ENCODE measurements around the gene ZDHHC1. TPM values are rescaled to one million over a fixed set of nuclear protein-coding genes. Genes with fewer than 3 reads are reported as not detected.
A peak's percentile ranks its signal among the peaks of the same experiment; 100 is the strongest.

The ZDHHC1 gene
- total RNA-seq, 1 experiment from 2014 or later, result 1.0 TPM

- no peak overlapping the region for H3K4me3 ChIP-seq (ENCODE audit: low read depth, low read length)
Observed at GRCh38 chr16:67432506-67432890, 16.2 kb upstream of the ZDHHC1 start.

GRCh38 chr16:67431775-67432505 lies 15.7 kb upstream of the ZDHHC1 start:
- TF ChIP-seq CTCF (IDR thresholded peaks at IDR 0.05; ENCODE audit: insufficient read depth in 1 of 2, low read depth in 1 of 2, low read length in 1 of 2, severe bottlenecking in 1 of 2, unreplicated experiment in 1 of 2), result no peak
- no peaks in the 10 kb centered on the region for H3K27me3 Mint-ChIP-seq (ENCODE audit: insufficient read depth, unreplicated experiment)
- ChIA-PET CTCF (interaction anchor here (0.6 to 1.5 kb wide), 5 partner anchors 16 to 185 kb away, joined by 3 to 6 read pairs (median 4); no protein-coding TSS in a partner anchor), POLR2A (interaction anchor here (0.6 to 0.7 kb wide), 5 partner anchors 8 to 166 kb away, joined by 3 to 14 read pairs (median 3); no protein-coding TSS in a partner anchor)
- peaks cover 10% of the 10 kb centered on the region for H3K4me1 Mint-ChIP-seq (ENCODE audit: low read depth, unreplicated experiment)
- Histone ChIP-seq H3K27me3 (replicated peaks; ENCODE audit: control insufficient read depth, insufficient read depth, low read length) (no peaks in the 10 kb centered on the region), H3K9me3 (no peaks in the 10 kb centered on the region), H3K36me3 (ENCODE audit: control insufficient read depth, insufficient read depth, low read length) (no peaks in the 10 kb centered on the region), H3K4me1 (peaks cover 19% of the 10 kb centered on the region), H3K4me3 (ENCODE audit: low read depth, low read length) (peak overlapping the region; percentile 56)
- H3K9me3 Mint-ChIP-seq (ENCODE audit: unreplicated experiment), result no peaks in the 10 kb centered on the region
- BruUV-seq (replicated peaks), result no TSS peak
- no peak overlapping the region for H3K27ac Mint-ChIP-seq (ENCODE audit: unreplicated experiment)
- peaks cover 7% of the 10 kb centered on the region for H3K36me3 Mint-ChIP-seq (ENCODE audit: insufficient read depth, unreplicated experiment)
- peak overlapping the region; percentile 91 for H3K4me3 Mint-ChIP-seq (ENCODE audit: unreplicated experiment)
- intact Hi-C loops (cut with micrococcal nuclease; ENCODE audit: unreplicated experiment), result loop anchor here (1.0 to 5.0 kb wide), 2 partner anchors 28 to 50 kb away; partner anchors contain the start of genes AGRP and ATP6V0D1
- DNase-seq, result no peak

More at GRCh38 chr16:67432506-67432890, 16.2 kb upstream of the ZDHHC1 start:
- intact Hi-C loops (cut with micrococcal nuclease; ENCODE audit: unreplicated experiment), result loop anchor here (5.0 kb wide), 1 partner anchor 50 kb away; the partner anchor contains the start of genes AGRP and ATP6V0D1
- no peak for DNase-seq
- Mint-ChIP-seq H3K9me3 (ENCODE audit: unreplicated experiment) (no peaks in the 10 kb centered on the region), H3K36me3 (ENCODE audit: insufficient read depth, unreplicated experiment) (peaks cover 6% of the 10 kb centered on the region), H3K27ac (ENCODE audit: unreplicated experiment) (no peak overlapping the region), H3K27me3 (ENCODE audit: insufficient read depth, unreplicated experiment) (no peaks in the 10 kb centered on the region), H3K4me1 (ENCODE audit: low read depth, unreplicated experiment) (peaks cover 6% of the 10 kb centered on the region), H3K4me3 (ENCODE audit: unreplicated experiment) (no peak overlapping the region)
- Histone ChIP-seq H3K9me3 (no peaks in the 10 kb centered on the region), H3K36me3 (ENCODE audit: control insufficient read depth, insufficient read depth, low read length) (no peaks in the 10 kb centered on the region), H3K27me3 (replicated peaks; ENCODE audit: control insufficient read depth, insufficient read depth, low read length) (no peaks in the 10 kb centered on the region), H3K4me1 (peaks cover 19% of the 10 kb centered on the region)
- BruUV-seq (replicated peaks), result TSS peak; percentile 31
- CTCF ChIA-PET, result no interaction called here
- no peak for TF ChIP-seq CTCF (IDR thresholded peaks at IDR 0.05; ENCODE audit: insufficient read depth in 1 of 2, low read depth in 1 of 2, low read length in 1 of 2, severe bottlenecking in 1 of 2, unreplicated experiment in 1 of 2)
- POLR2A ChIA-PET, result interaction anchor here (0.6 kb wide), 1 partner anchor 8 kb away, joined by 3 read pairs; no protein-coding TSS in a partner anchor

DNA sequence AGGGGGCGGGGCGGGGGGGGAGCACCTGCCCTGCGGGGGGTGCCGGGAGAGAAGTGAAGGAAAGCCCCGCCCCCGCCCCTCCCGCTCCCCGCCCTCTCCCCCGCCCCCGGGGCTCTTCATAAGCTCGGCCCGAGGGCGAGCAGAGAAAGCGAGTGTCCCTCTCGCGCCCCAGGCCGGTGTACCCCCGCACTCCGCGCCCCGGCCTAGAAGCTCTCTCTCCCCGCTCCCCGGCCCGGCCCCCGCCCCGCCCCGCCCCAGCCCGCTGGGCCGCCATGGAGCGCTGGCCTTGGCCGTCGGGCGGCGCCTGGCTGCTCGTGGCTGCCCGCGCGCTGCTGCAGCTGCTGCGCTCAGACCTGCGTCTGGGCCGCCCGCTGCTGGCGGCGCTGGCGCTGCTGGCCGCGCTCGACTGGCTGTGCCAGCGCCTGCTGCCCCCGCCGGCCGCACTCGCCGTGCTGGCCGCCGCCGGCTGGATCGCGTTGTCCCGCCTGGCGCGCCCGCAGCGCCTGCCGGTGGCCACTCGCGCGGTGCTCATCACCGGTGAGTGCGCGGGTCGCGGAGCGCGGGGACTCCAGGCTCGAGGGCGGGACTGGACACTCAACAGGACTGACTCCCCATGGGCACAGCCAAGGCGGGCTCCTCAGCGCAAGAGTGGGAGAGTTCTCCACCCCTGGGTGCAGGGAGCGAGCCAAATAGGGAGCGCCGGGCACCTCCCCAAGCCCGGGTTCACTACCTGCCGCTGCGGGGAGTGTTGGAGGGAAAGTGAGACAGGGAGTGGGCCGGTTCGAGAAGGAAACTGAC lies 14.9 kb upstream of the ZDHHC1 start, which contains the start of gene HSD11B2:
Gene HSD11B2 (plus strand): TSS at position 145 of the 798 bp plus-strand sequence. CDS start 128 bp downstream, at position 273.
- H3K9me3 Mint-ChIP-seq (ENCODE audit: unreplicated experiment), result no peaks in the 10 kb centered on the region
- peak; percentile 82 to 88 for DNase-seq
- BruUV-seq (replicated peaks), result TSS peak; percentile 43

More for the DNA sequence above, 14.9 kb upstream of the ZDHHC1 start, which contains the start of gene HSD11B2:
- intact Hi-C loops (cut with micrococcal nuclease; ENCODE audit: unreplicated experiment), result loop anchor here (1.0 to 5.0 kb wide), 2 partner anchors 27 to 51 kb away; partner anchors contain the start of genes AGRP and ATP6V0D1
- no peak for TF ChIP-seq CTCF (IDR thresholded peaks at IDR 0.05; ENCODE audit: insufficient read depth in 1 of 2, low read depth in 1 of 2, low read length in 1 of 2, severe bottlenecking in 1 of 2, unreplicated experiment in 1 of 2)
- Mint-ChIP-seq H3K36me3 (ENCODE audit: insufficient read depth, unreplicated experiment) (peaks cover 11% of the 10 kb centered on the region), H3K27me3 (ENCODE audit: insufficient read depth, unreplicated experiment) (no peaks in the 10 kb centered on the region), H3K4me1 (ENCODE audit: low read depth, unreplicated experiment) (peaks cover 14% of the 10 kb centered on the region), H3K27ac (ENCODE audit: unreplicated experiment) (peak within 1 kb of the TSS; percentile 89), H3K4me3 (ENCODE audit: unreplicated experiment) (peak within 1 kb of the TSS; percentile 91)
- ChIA-PET POLR2A (interaction anchor here (0.5 to 1.2 kb wide), 19 partner anchors 11 to 895 kb away, joined by 3 to 14 read pairs (median 4); partner anchors contain the start of gene ATP6V0D1), CTCF (interaction anchor here (0.6 to 1.5 kb wide), 16 partner anchors 12 to 1471 kb away, joined by 3 to 15 read pairs (median 6); partner anchors contain the start of genes ATP6V0D1 and FHOD1)
- peak within 1 kb of the TSS; percentile 56 for H3K4me3 ChIP-seq (ENCODE audit: low read depth, low read length)
- no peaks in the 10 kb centered on the region for H3K27me3 ChIP-seq (replicated peaks; ENCODE audit: control insufficient read depth, insufficient read depth, low read length)
- peaks cover 19% of the 10 kb centered on the region for H3K4me1 ChIP-seq
- H3K36me3 ChIP-seq (ENCODE audit: control insufficient read depth, insufficient read depth, low read length), result no peaks in the 10 kb centered on the region
- no peaks in the 10 kb centered on the region for H3K9me3 ChIP-seq

Measured in Caco-2 (cell line).